Left ventricle myocardium superior (tissue), 1 donor: ENCODE results near the gene AKR7A2. TPM values are rescaled to one million over a fixed set of nuclear protein-coding genes. Genes with fewer than 3 reads are reported as not detected.

Experiments used
- ATAC-seq: fragments of 200-7000 bp; cut with Tn5 transposase; one replicate; pipeline ENCODE4 v1.9.1; 2020; ENCODE audit warnings: mild to moderate bottlenecking, moderate library complexity
- DNase-seq: peaks from one replicate; pipeline ENCODE4 v3.0.0-alpha.2; 2020
- intact Hi-C: fragments of 100-400 bp; cut with micrococcal nuclease; formaldehyde crosslinking; loops from one replicate; pipeline ENCODE4 v1.11.0; 2022
- total RNA-seq: library from RNA; stranded (reverse); fragmentation: NEBNext Ultra II Directional; extraction: Animal tissue kit (Norgen Biotek cat#: 25700); gene quantifications from one replicate; pipeline ENCODE4 v1.2.1, GENCODE V29; 2021
- donor health status: DM: no; HTN: yes; CAD: no; lungs with severe emphysema.

Gene AKR7A2
- total RNA-seq, 1 donor from 2014 or later = 48.7 TPM

GRCh38 chr1:19344831-19345230 is 32.9 kb upstream of the AKR7A2 start:
- intact Hi-C loops = loop anchor here (5.0 kb wide), 1 partner anchor 307 kb away; no protein-coding TSS in a partner anchor
- ATAC-seq (no peak), DNase-seq (no peak)

- DNase-seq (peak; percentile 80), ATAC-seq (peak; percentile 74)
- intact Hi-C loops = loop anchor here (5.0 kb wide), 1 partner anchor 308 kb away; no protein-coding TSS in a partner anchor
Observed at GRCh38 chr1:19344372-19344810, 32.4 kb upstream of the AKR7A2 start.

GRCh38 chr1:19343617-19344350 is 31.8 kb upstream of the AKR7A2 start:
- ATAC-seq (no peak), DNase-seq (no peak)
- intact Hi-C loops = loop anchor here (5.0 kb wide), 1 partner anchor 309 kb away; no protein-coding TSS in a partner anchor

- intact Hi-C loops = loop anchor here (5.0 kb wide), 1 partner anchor 309 kb away; no protein-coding TSS in a partner anchor
- no peak for DNase-seq
- no peak for ATAC-seq
Observed at GRCh38 chr1:19342894-19343616, 31.1 kb upstream of the AKR7A2 start.

- DNase-seq (peak; percentile 68), ATAC-seq (peak; percentile 69)
- intact Hi-C loops = loop anchor here (5.0 kb wide), 1 partner anchor 310 kb away; no protein-coding TSS in a partner anchor
Observed at GRCh38 chr1:19342062-19342750, 30.3 kb upstream of the AKR7A2 start.

GRCh38 chr1:19341201-19342061 is 29.5 kb upstream of the AKR7A2 start:
- intact Hi-C loops = loop anchor here (5.0 kb wide), 1 partner anchor 311 kb away; no protein-coding TSS in a partner anchor
- DNase-seq (peak; percentile 80), ATAC-seq (peak; percentile 44)

- intact Hi-C loops = loop anchor here (5.0 kb wide), 1 partner anchor 312 kb away; no protein-coding TSS in a partner anchor
- ATAC-seq = no peak
- DNase-seq = no peak
Observed at GRCh38 chr1:19340387-19340937, 28.5 kb upstream of the AKR7A2 start.

GRCh38 chr1:19339214-19339861 is 27.4 kb upstream of the AKR7A2 start:
- ATAC-seq (no peak), DNase-seq (no peak)
- intact Hi-C loops = no loop called here

- no peak for DNase-seq
- ATAC-seq = no peak
- intact Hi-C loops = no loop called here
Observed at GRCh38 chr1:19338323-19338762, 26.4 kb upstream of the AKR7A2 start.

- ATAC-seq (no peak), DNase-seq (no peak)
- intact Hi-C loops = no loop called here
Observed at GRCh38 chr1:19337289-19337688, 25.3 kb upstream of the AKR7A2 start.

GRCh38 chr1:19336543-19336942 is 24.6 kb upstream of the AKR7A2 start:
- intact Hi-C loops = no loop called here
- DNase-seq = no peak

GRCh38 chr1:19333587-19334354 is 21.8 kb upstream of the AKR7A2 start:
- no peak for ATAC-seq
- no peak for DNase-seq
- intact Hi-C loops = no loop called here

More at GRCh38 chr1:19336543-19336942, 24.6 kb upstream of the AKR7A2 start:
- ATAC-seq = no peak

- no peak for DNase-seq
- no peak for ATAC-seq
- intact Hi-C loops = no loop called here
Observed at GRCh38 chr1:19332832-19333231, 20.9 kb upstream of the AKR7A2 start.

GRCh38 chr1:19331262-19331878 is 19.4 kb upstream of the AKR7A2 start:
- intact Hi-C loops = no loop called here
- ATAC-seq (no peak), DNase-seq (no peak)

GRCh38 chr1:19330449-19331135 is 18.6 kb upstream of the AKR7A2 start:
- no peak for DNase-seq
- ATAC-seq = no peak
- intact Hi-C loops = no loop called here

- no peak for DNase-seq
- intact Hi-C loops = no loop called here
- ATAC-seq = no peak
Observed at GRCh38 chr1:19329611-19330010, 17.7 kb upstream of the AKR7A2 start.
